A549 (cell line): ENCODE measurements around the gene PLOD3. TPM values are rescaled to one million over a fixed set of nuclear protein-coding genes. Genes with fewer than 3 reads are reported as not detected.

Experiments
- ATAC-seq, 2 experiments: fragments of 200-7000 bp in 1 of 2; fragments of >200 bp in 1 of 2; cut with Nextera tagmentation in 1 of 2; cut with Tn5 transposase in 1 of 2; 3 replicates each; pipeline versions ENCODE4 v1.8.0 to v1.9.1; 2018 to 2020; ENCODE audit warnings: mild to moderate bottlenecking in 1 of 2, moderate library complexity in 1 of 2
- CTCF ChIA-PET: fragments of 300-600 bp; sonication (Branson Sonifier 250); formaldehyde crosslinking; extraction: SDS; loops from one replicate; lab custom pipeline; 2021; ENCODE audit warnings: antibody characterized with exemption, inconsistent platforms; lab: Yijun Ruan, JAX
- POLR2A ChIA-PET: fragments of 350-600 bp; formaldehyde crosslinking; extraction: SDS; loops from one replicate; lab custom pipeline; 2021; ENCODE audit warnings: antibody characterized with exemption, inconsistent platforms; lab: Yijun Ruan, JAX
- DNase-seq, 2 experiments: peaks; one replicate each; pipeline versions ENCODE4 v3.0.0 to v3.0.0-alpha.2; 2011 to 2016; ENCODE audit warnings: low read depth in 1 of 2, low spot score in 1 of 2
- FAIRE-seq: peaks from 2 replicates; lab custom pipeline; 2011; peaks lifted over from hg19 to GRCh38; lab: Jason Lieb, UNC
- H3K27ac ChIP-seq, 2 experiments: fragments of >200 bp; sonication (Bioruptor Twin); formaldehyde crosslinking; 3 replicates each; pipeline ENCODE4 v1.5.1; 2016 to 2017
- H3K4me1 ChIP-seq: fragments of >200 bp; sonication (Bioruptor Twin); formaldehyde crosslinking; 3 replicates; pipeline ENCODE4 v1.6.1; 2016
- H3K4me2 ChIP-seq: fragments of >200 bp; sonication (Bioruptor Twin); formaldehyde crosslinking; 3 replicates; pipeline ENCODE4 v1.6.1; 2016
- H3K4me3 ChIP-seq: fragments of >200 bp; sonication (Bioruptor Twin); formaldehyde crosslinking; 3 replicates; pipeline ENCODE4 v1.5.1; 2016
- H3K9me3 ChIP-seq: fragments of >200 bp; sonication (Bioruptor Twin); formaldehyde crosslinking; 3 replicates; pipeline ENCODE4 v1.6.1; 2016
- CBX2 ChIP-seq: fragments of 200-600 bp; sonication (generic); IDR thresholded peaks from 2 replicates; pipeline ENCODE4 v1.6.1; 2016; ENCODE audit warnings: low read depth, mild to moderate bottlenecking, borderline replicate concordance
- CHD4 ChIP-seq: fragments of 200-600 bp; sonication (generic); IDR thresholded peaks from 2 replicates; pipeline ENCODE4 v1.6.1; 2016; ENCODE audit warnings: antibody characterized with exemption, mild to moderate bottlenecking, borderline replicate concordance
- EHF ChIP-seq: fragments of 250-450 bp; sonication (Bioruptor Pico); IDR thresholded peaks from 2 replicates; pipeline ENCODE4 v1.5.0; 2020; ENCODE audit warnings: mild to moderate bottlenecking
- EHMT2 ChIP-seq: fragments of 200-600 bp; sonication (generic); IDR thresholded peaks from 2 replicates; pipeline ENCODE4 v1.6.1; 2016; ENCODE audit warnings: antibody characterized with exemption, low read depth, mild to moderate bottlenecking, moderate library complexity
- EP300 ChIP-seq, 2 experiments: fragments of >200 bp; sonication (Bioruptor Twin); formaldehyde crosslinking; IDR thresholded peaks; 2 replicates in 1 of 2; 3 replicates in 1 of 2; pipeline ENCODE4 v1.6.1; 2016 to 2017
- HDAC2 ChIP-seq: fragments of 200-600 bp; sonication (generic); IDR thresholded peaks from 2 replicates; pipeline ENCODE4 v1.6.1; 2016
- HEYL ChIP-seq: fragments of 250-450 bp; sonication (Bioruptor Pico); IDR thresholded peaks from 2 replicates; pipeline ENCODE4 v1.8.0; 2021; ENCODE audit warnings: mild to moderate bottlenecking, moderate library complexity
- JUN ChIP-seq, 2 experiments: fragments of >200 bp; sonication (Bioruptor Twin); formaldehyde crosslinking; IDR thresholded peaks; 2 replicates in 1 of 2; 3 replicates in 1 of 2; pipeline ENCODE4 v1.6.1; 2016 to 2017
- MAFK ChIP-seq: fragments of 450-650 bp; IDR thresholded peaks from 2 replicates; pipeline ENCODE4 v1.6.1; 2014; ENCODE audit not compliant: partially characterized antibody
- MAX ChIP-seq: IDR thresholded peaks from 2 replicates; pipeline ENCODE4 v1.6.1; 2012
- RFX5 ChIP-seq: fragments of 450-650 bp; IDR thresholded peaks from 2 replicates; pipeline ENCODE4 v1.7.1; 2014; ENCODE audit warnings: antibody characterized with exemption, mild to moderate bottlenecking, moderate library complexity
- RNF2 ChIP-seq: fragments of 200-600 bp; sonication (generic); IDR thresholded peaks from 2 replicates; pipeline ENCODE4 v1.6.1; 2016; ENCODE audit warnings: low read depth, mild to moderate bottlenecking, antibody characterized with exemption, moderate library complexity, borderline replicate concordance
- SREBF2 ChIP-seq: fragments of 450-650 bp; IDR thresholded peaks from 2 replicates; pipeline ENCODE4 v1.6.1; 2014; ENCODE audit warnings: mild to moderate bottlenecking, moderate library complexity
- TP53 ChIP-seq: fragments of 250-450 bp; sonication (Bioruptor Pico); IDR thresholded peaks from 2 replicates; pipeline ENCODE4 v1.5.0; 2021; ENCODE audit warnings: mild to moderate bottlenecking, moderate library complexity
- USF2 ChIP-seq: fragments of 450-650 bp; IDR thresholded peaks from 2 replicates; pipeline ENCODE4 v1.6.1; 2014; ENCODE audit warnings: antibody characterized with exemption
- ZNF302 ChIP-seq: fragments of 250-450 bp; sonication (Bioruptor Pico); IDR thresholded peaks from 2 replicates; pipeline ENCODE4 v1.9.0; 2021; ENCODE audit warnings: inconsistent platforms, mild to moderate bottlenecking, moderate library complexity
- ZSCAN20 ChIP-seq: fragments of 250-450 bp; sonication (Bioruptor Pico); IDR thresholded peaks from 2 replicates; pipeline ENCODE4 v1.8.0; 2022; ENCODE audit warnings: mild to moderate bottlenecking, moderate library complexity
- WGBS: methylation state at CpG from one replicate; pipeline ENCODE4 v1.1.6; 2017; ENCODE audit errors: missing lambda C conversion rate; 5-methylcytosine and 5-hydroxymethylcytosine counted together
- polyA plus RNA-seq, 4 experiments: library from polyadenylated mRNA; depleted of rRNA in 3 of 4; stranded (reverse); fragments of >200 nt; fragmentation: RNase III in 1 of 4; extraction: RNeasy Plus Mini Kit Qiagen cat#74134 plus additional on column Dnase treatment in 1 of 4; gene quantifications; 2 replicates in 3 of 4; 3 replicates in 1 of 4; pipeline ENCODE4 v1.2.3, GENCODE V29; 2011 to 2017
- TF ChIP-seq, protein P1 (sequence below): fragments of 200-600 bp; sonication (generic); IDR thresholded peaks from 2 replicates; pipeline ENCODE4 v1.6.1; 2016; ENCODE audit warnings: antibody characterized with exemption, mild to moderate bottlenecking, moderate library complexity
- TF ChIP-seq, protein P2 (sequence below): IDR thresholded peaks from 2 replicates; pipeline ENCODE4 v1.6.1; 2012

Gene PLOD3
- polyA plus RNA-seq, 2 of the 4 experiments (the other 2 are of a cell fraction), result 26.0 to 48.7 TPM

DNA sequence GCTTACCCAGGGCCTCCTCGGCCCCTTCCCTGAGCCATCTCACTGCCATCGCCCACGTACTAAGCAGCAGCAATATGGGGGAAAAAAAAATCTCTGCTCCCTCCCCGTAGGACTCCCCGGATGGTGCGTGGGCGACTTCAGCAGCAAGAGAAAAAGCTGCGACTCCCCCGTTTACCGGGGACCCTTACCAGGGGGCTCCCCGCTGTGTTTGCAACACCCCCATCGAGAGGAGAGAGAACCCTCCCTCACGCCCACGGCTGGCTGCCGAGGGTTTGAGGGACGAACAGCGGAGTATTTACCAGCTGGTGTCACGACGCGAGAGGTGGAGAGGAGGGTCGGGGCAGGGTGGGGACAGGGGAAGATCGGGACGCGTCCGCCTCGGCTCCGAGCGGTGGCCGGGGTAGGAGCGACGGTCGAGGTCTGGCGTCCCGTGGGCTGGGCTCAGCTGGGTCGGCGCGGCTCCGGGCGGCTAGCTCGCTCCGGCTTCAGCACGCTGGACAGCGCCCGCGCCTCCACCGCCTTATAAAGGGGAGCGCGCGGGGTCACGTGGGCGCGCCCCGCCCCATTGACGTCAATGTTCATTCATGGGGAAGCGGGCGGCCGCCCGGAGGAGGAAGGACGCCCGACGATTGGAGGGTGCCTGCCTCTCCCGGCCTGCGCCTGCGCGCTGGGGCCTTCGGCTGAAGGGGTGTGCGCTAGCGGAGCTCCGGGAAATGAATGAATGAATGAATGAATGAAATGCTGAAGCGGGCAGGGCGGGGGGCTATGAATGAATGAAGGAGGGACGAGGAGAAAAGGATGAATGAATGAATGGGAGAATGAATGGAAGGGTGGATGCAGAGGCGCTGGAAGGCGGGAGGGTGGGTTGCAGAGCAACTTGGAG is 52.1 kb downstream of the PLOD3 start, which contains the start of gene VGF (continued):
- no peak for TF ChIP-seq HEYL (CRISPR knock-in tag)

- Histone ChIP-seq H3K9me3 (no peaks in the 10 kb centered on the region), H3K27ac (peak overlapping the region; percentile 43 to 83), H3K4me1 (peaks cover 86% of the 10 kb centered on the region), H3K4me2 (peak overlapping the region; percentile 98), H3K4me3 (peak overlapping the region; percentile 54)
- POLR2A ChIA-PET, result interaction anchor here (0.6 to 2.4 kb wide), 2 partner anchors 9 to 20 kb away, joined by 8 to 16 read pairs; no protein-coding TSS in a partner anchor
- CTCF ChIA-PET, result interaction anchor here (1.1 to 16.1 kb wide), 3 partner anchors 9 to 48 kb away, joined by 3 to 235 read pairs (median 3); no protein-coding TSS in a partner anchor
- FAIRE-seq (no peak), DNase-seq (peak in 1 of 2 experiments; percentile 63), ATAC-seq (peak; percentile 37 to 59)
- 10% methylated on average over 29 of the region's 75 CpGs for WGBS
- TF ChIP-seq HDAC2 (peak; percentile 53; the same call in 1 of the 2 replicates), EHMT2 (peak; percentile 87; the same call in 1 of the 2 replicates), EHF (CRISPR knock-in tag) (no peak), MAX (no peak), CBX2 (no peak)
- TF ChIP-seq, protein P1, sequence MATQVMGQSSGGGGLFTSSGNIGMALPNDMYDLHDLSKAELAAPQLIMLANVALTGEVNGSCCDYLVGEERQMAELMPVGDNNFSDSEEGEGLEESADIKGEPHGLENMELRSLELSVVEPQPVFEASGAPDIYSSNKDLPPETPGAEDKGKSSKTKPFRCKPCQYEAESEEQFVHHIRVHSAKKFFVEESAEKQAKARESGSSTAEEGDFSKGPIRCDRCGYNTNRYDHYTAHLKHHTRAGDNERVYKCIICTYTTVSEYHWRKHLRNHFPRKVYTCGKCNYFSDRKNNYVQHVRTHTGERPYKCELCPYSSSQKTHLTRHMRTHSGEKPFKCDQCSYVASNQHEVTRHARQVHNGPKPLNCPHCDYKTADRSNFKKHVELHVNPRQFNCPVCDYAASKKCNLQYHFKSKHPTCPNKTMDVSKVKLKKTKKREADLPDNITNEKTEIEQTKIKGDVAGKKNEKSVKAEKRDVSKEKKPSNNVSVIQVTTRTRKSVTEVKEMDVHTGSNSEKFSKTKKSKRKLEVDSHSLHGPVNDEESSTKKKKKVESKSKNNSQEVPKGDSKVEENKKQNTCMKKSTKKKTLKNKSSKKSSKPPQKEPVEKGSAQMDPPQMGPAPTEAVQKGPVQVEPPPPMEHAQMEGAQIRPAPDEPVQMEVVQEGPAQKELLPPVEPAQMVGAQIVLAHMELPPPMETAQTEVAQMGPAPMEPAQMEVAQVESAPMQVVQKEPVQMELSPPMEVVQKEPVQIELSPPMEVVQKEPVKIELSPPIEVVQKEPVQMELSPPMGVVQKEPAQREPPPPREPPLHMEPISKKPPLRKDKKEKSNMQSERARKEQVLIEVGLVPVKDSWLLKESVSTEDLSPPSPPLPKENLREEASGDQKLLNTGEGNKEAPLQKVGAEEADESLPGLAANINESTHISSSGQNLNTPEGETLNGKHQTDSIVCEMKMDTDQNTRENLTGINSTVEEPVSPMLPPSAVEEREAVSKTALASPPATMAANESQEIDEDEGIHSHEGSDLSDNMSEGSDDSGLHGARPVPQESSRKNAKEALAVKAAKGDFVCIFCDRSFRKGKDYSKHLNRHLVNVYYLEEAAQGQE, result peak; percentile 92
Measured at GRCh38 chr7:101164071-101164840, 53.1 kb downstream of the PLOD3 start.

DNA sequence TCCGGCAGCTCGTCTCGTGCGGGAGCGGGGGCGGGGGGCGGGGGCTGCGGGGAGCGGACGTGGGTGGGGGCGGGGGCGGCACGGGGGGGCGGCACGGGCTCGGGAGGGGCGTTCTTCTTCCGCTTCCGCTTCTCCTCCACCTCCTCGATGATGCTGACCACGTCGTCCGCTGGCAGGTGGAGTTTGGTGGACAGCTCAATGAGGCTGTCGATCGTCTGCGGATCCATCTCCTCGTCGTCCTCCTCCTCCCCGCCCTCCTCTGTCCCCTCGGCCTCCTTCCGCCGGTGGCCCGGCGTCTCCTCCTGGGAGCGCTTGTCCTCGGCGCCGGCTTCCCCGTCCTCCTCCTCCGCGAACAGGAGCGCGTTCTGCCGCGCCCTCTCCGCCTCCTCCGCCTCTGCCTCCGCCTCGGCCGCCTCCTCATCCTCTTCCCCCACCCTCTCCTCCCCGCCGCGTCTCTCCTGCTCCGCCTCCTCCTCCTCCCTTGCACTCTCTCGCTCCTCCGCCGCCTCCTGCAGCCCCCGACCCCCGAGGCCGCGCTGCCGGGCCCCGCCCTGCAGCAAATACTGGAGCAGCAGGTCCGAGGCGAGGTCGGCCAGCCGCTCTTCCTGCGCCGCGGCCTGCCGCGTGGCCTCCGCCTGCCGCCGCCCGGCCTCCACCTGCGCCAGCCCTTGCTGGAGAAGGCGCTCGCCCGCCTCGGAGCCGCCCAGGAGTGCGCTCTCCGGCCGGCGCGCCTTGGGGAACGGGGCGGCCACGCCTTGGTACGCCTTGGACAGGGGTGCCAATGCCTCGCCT is 53.9 kb downstream of the PLOD3 start:
- Histone ChIP-seq H3K4me2 (peak overlapping the region; percentile 98), H3K4me3 (peak overlapping the region; percentile 54), H3K9me3 (no peaks in the 10 kb centered on the region), H3K27ac (peak overlapping the region; percentile 74 to 83), H3K4me1 (peaks cover 83% of the 10 kb centered on the region)
- WGBS, result 1% methylated on average over 30 of the region's 92 CpGs
- peak; percentile 14 to 27; a peak in 5 of 6 replicates for ATAC-seq
- ChIA-PET POLR2A (interaction anchor here (0.6 to 2.4 kb wide), 4 partner anchors 10 to 19 kb away, joined by 3 to 16 read pairs (median 6); no protein-coding TSS in a partner anchor), CTCF (interaction anchor here (1.2 to 16.1 kb wide), 2 partner anchors 16 to 22 kb away, joined by 4 to 235 read pairs; no protein-coding TSS in a partner anchor)
- no peak for TF ChIP-seq EP300 (IDR thresholded peaks at IDR 0.05)
- no peak for TF ChIP-seq SREBF2
- TF ChIP-seq CHD4, result no peak
- TF ChIP-seq MAFK, result no peak
- no peak for TF ChIP-seq TP53 (CRISPR knock-in tag)
- TF ChIP-seq ZNF302 (CRISPR knock-in tag), result no peak
- TF ChIP-seq JUN (IDR thresholded peaks at IDR 0.05), result peak in 1 of 2 experiments; percentile 62; a peak in 3 of 5 replicates
- TF ChIP-seq HEYL (CRISPR knock-in tag), result no peak
- TF ChIP-seq, protein P2, sequence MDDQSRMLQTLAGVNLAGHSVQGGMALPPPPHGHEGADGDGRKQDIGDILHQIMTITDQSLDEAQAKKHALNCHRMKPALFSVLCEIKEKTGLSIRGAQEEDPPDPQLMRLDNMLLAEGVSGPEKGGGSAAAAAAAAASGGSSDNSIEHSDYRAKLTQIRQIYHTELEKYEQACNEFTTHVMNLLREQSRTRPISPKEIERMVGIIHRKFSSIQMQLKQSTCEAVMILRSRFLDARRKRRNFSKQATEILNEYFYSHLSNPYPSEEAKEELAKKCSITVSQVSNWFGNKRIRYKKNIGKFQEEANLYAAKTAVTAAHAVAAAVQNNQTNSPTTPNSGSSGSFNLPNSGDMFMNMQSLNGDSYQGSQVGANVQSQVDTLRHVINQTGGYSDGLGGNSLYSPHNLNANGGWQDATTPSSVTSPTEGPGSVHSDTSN, result 0 out of 2 replicates have a peak, but pooled peaks have one; percentile 18
- TF ChIP-seq RFX5, result no peak
- TF ChIP-seq ZSCAN20, result no peak
- no peak for TF ChIP-seq RNF2
- TF ChIP-seq USF2, result no peak
- peak in 1 of 2 experiments; percentile 67 for DNase-seq
- no peak for FAIRE-seq
